Psoas muscle (tissue), 8 donors: Measurements from ENCODE around the gene FAM78B. TPM values are rescaled to one million over a fixed set of nuclear protein-coding genes. Genes with fewer than 3 reads are reported as not detected.
A peak's percentile ranks its signal among the peaks of the same experiment; 100 is the strongest.

Experiments used
- ATAC-seq, 4 donors: fragments of 200-7000 bp; cut with Tn5 transposase; one replicate each; pipeline ENCODE4 v1.9.1; 2020; ENCODE audit warnings: moderate library complexity in 3 of 4, mild to moderate bottlenecking in 2 of 4
- DNase-seq, 2 donors: peaks; one replicate each; pipeline ENCODE4 v3.0.0-alpha.2; 2020
- H3K27ac ChIP-seq: fragments of 200-600 bp; one replicate; pipeline ENCODE4 v1.8.0; 2022
- H3K27me3 ChIP-seq, 3 donors: fragments of 200-600 bp in 1 of 3; one replicate each; pipeline versions ENCODE4 v1.6.1 to v1.8.0; 2013 to 2022; ENCODE audit warnings: low read length in 2 of 3, mild to moderate bottlenecking in 2 of 3, moderate library complexity in 1 of 3; ENCODE audit not compliant: insufficient read depth in 3 of 3
- H3K36me3 ChIP-seq, 2 donors: fragments of 200-600 bp in 1 of 2; one replicate each; pipeline versions ENCODE4 v1.6.1 to v1.8.0; 2013 to 2022; ENCODE audit warnings: low read depth in 1 of 2, mild to moderate bottlenecking in 1 of 2, moderate library complexity in 1 of 2; ENCODE audit not compliant: insufficient read depth in 1 of 2
- H3K4me1 ChIP-seq: fragments of 200-600 bp; one replicate; pipeline ENCODE4 v1.8.0; 2022
- H3K4me3 ChIP-seq: fragments of 200-600 bp; one replicate; pipeline ENCODE4 v1.8.0; 2022; ENCODE audit warnings: mild to moderate bottlenecking
- H3K9me3 ChIP-seq: fragments of 200-600 bp; one replicate; pipeline ENCODE4 v1.8.0; 2022
- CTCF ChIP-seq: fragments of 200-600 bp; IDR thresholded peaks from one replicate; pipeline ENCODE4 v1.8.0; 2022; ENCODE audit warnings: antibody characterized with exemption
- WGBS, 3 donors: extraction: QIAGEN DNeasy Blood & Tissue Kit; methylation state at CpG; one replicate each; pipeline versions ENCODE4 v1.1.6 to v1.1.7; 2013; 5-methylcytosine and 5-hydroxymethylcytosine counted together
- intact Hi-C, 2 donors: fragments of 100-400 bp; cut with DNase I; formaldehyde crosslinking; loops; one replicate each; pipeline versions ENCODE4 v1.11.0 to v1.14.2; 2022
- polyA plus RNA-seq, 3 donors: library from polyadenylated mRNA; stranded (reverse); fragments of 200-250 nt; gene quantifications; one replicate each; pipeline ENCODE4 v1.2.3, GENCODE V29; 2013
- total RNA-seq, 4 donors: library from RNA; stranded (reverse); fragmentation: NEBNext Ultra II Directional in 2 of 4; extraction: Animal tissue kit (Norgen Biotek cat#: 25700) in 2 of 4; gene quantifications; one replicate each; pipeline versions ENCODE4 v1.2.1 to v1.2.4, GENCODE V29; 2021 to 2023
- donor health status: healthy with polysubstance abuse.
- donor health status: DM: no; HTN: no; CAD: no; lungs with moderate emphysema.
- donor health status: Bipolar disorder and iron deficiency.
- donor health status: healthy.
- donor health status: DM: yes; HTN: yes; CAD: no.
- donor health status: DM: no; HTN: no; CAD: no.
- donor health status: DM: no; HTN: no; CAD: no.
- donor health status: DM: yes; HTN: yes; CAD: no.

The FAM78B gene
- total and polyA plus RNA-seq, 7 donors = 1.6 to 9.8 (median 4.9) TPM

- H3K36me3 ChIP-seq = no peaks in the 10 kb centered on the region
- intact Hi-C loops = loop anchor here (5.0 to 10.0 kb wide), 4 partner anchors 210 to 267 kb away; no protein-coding TSS in a partner anchor
Measured at GRCh38 chr1:166167572-166167925, 748 bp upstream of the FAM78B start.

GRCh38 chr1:166166329-166166697, 488 bp downstream of the FAM78B start:
- no peaks in the 10 kb centered on the region for H3K9me3 ChIP-seq
- intact Hi-C loops = loop anchor here (5.0 to 10.0 kb wide), 4 partner anchors 211 to 268 kb away; no protein-coding TSS in a partner anchor
- H3K4me3 ChIP-seq = peak overlapping the region; percentile 76
- no peak for TF ChIP-seq CTCF
- peaks cover 14% of the 10 kb centered on the region for H3K4me1 ChIP-seq
- ATAC-seq = peak in 1 of 4 donors; percentile 4
- WGBS, 3 donors = 0 to 1% (median 0%) methylated on average over 11 to 50 of the region's 50 CpGs
- no peaks in the 10 kb centered on the region for H3K27me3 ChIP-seq
- H3K36me3 ChIP-seq = no peaks in the 10 kb centered on the region
- DNase-seq = peak in 1 of 2 donors; percentile 16
- H3K27ac ChIP-seq = peak overlapping the region; percentile 77

More at GRCh38 chr1:166167572-166167925, 748 bp upstream of the FAM78B start:
- peak in 2 of 4 donors; percentile 8 to 16 for ATAC-seq
- whole genome bisulfite sequencing, 3 donors = 34 to 53% (median 35%) methylated on average over 5 of the region's 5 CpGs
- no peak for TF ChIP-seq CTCF
- H3K27ac ChIP-seq = peak overlapping the region; percentile 77
- no peaks in the 10 kb centered on the region for H3K27me3 ChIP-seq
- H3K4me1 ChIP-seq = peaks cover 14% of the 10 kb centered on the region
- H3K9me3 ChIP-seq = no peaks in the 10 kb centered on the region
- no peak for DNase-seq
- peak overlapping the region; percentile 76 for H3K4me3 ChIP-seq

GRCh38 chr1:166165661-166166328, 1.0 kb downstream of the FAM78B start:
- Histone ChIP-seq H3K4me3 (peak overlapping the region; percentile 76), H3K27ac (no peak overlapping the region), H3K36me3 (no peaks in the 10 kb centered on the region), H3K4me1 (peaks cover 14% of the 10 kb centered on the region), H3K27me3 (no peaks in the 10 kb centered on the region), H3K9me3 (no peaks in the 10 kb centered on the region)
- ATAC-seq (peak in 1 of 4 donors; percentile 4), DNase-seq (peak in 1 of 2 donors; percentile 56)
- no peak for TF ChIP-seq CTCF
- 0 to 1% (median 0%) methylated on average over 57 to 61 of the region's 61 CpGs for WGBS, 3 donors
- intact Hi-C loops = loop anchor here (5.0 to 10.0 kb wide), 4 partner anchors 212 to 269 kb away; no protein-coding TSS in a partner anchor

GRCh38 chr1:166164995-166165660, 1.7 kb downstream of the FAM78B start:
- Histone ChIP-seq H3K27me3 (no peaks in the 10 kb centered on the region), H3K4me3 (peak overlapping the region; percentile 76), H3K9me3 (no peaks in the 10 kb centered on the region), H3K27ac (no peak overlapping the region), H3K36me3 (no peaks in the 10 kb centered on the region), H3K4me1 (peaks cover 14% of the 10 kb centered on the region)
- ATAC-seq = peak; percentile 46 to 76 (median 54)
- peak; percentile 60 to 81 for DNase-seq
- intact Hi-C loops = loop anchor here (5.0 to 10.0 kb wide), 4 partner anchors 212 to 270 kb away; no protein-coding TSS in a partner anchor
- peak; percentile 59 for TF ChIP-seq CTCF
- WGBS, 3 donors = 0 to 1% (median 0%) methylated on average over 56 of the region's 56 CpGs
